OCI-LY1 (cell line): Measurements from ENCODE around the gene SLC47A2.

ENCODE experiments used
- H2AFZ ChIP-seq: fragments of 200-600 bp; sonication (generic), shearing (Covaris generic); 2 replicates; pipeline ENCODE4 v1.6.0; 2014; ENCODE audit warnings: antibody characterized with exemption, mild to moderate bottlenecking, low read length
- H3F3A ChIP-seq: fragments of 200-600 bp; sonication (generic), shearing (Covaris generic); 2 replicates; pipeline ENCODE4 v1.6.0; 2014; ENCODE audit warnings: mild to moderate bottlenecking, antibody characterized with exemption, low read length, moderate library complexity; ENCODE audit not compliant: insufficient read depth
- H3K27ac ChIP-seq: fragments of 200-600 bp; sonication (generic); 2 replicates; pipeline ENCODE4 v1.5.1; 2014; ENCODE audit warnings: low read length, mixed run types, mild to moderate bottlenecking, low read depth; ENCODE audit not compliant: poor library complexity, severe bottlenecking
- H3K27me3 ChIP-seq: fragments of 200-600 bp; sonication (generic); 2 replicates; pipeline ENCODE4 v1.6.0; 2014; ENCODE audit warnings: antibody characterized with exemption, mild to moderate bottlenecking, low read length, moderate library complexity; ENCODE audit not compliant: insufficient read depth
- H3K36me3 ChIP-seq: fragments of 200-600 bp; sonication (generic); 2 replicates; pipeline ENCODE4 v1.6.1; 2014; ENCODE audit warnings: mild to moderate bottlenecking, antibody characterized with exemption, low read length, moderate library complexity, mixed read lengths; ENCODE audit not compliant: insufficient read depth
- H3K4me1 ChIP-seq: fragments of 200-600 bp; sonication (generic); 2 replicates; pipeline ENCODE4 v1.5.1; 2014; ENCODE audit warnings: mild to moderate bottlenecking, low read length, moderate library complexity; ENCODE audit not compliant: insufficient read depth, severe bottlenecking
- H3K4me2 ChIP-seq: fragments of 200-600 bp; sonication (generic), shearing (Covaris generic); 2 replicates; pipeline ENCODE4 v1.6.1; 2014; ENCODE audit warnings: low read length
- H3K4me3 ChIP-seq: fragments of 200-600 bp; sonication (generic); 2 replicates; pipeline ENCODE4 v1.5.1; 2014; ENCODE audit warnings: low read length, low read depth, mild to moderate bottlenecking, mixed read lengths; ENCODE audit not compliant: poor library complexity, severe bottlenecking
- H3K79me2 ChIP-seq: fragments of 200-600 bp; shearing (Covaris generic); 2 replicates; pipeline ENCODE4 v1.6.1; 2016; ENCODE audit warnings: mixed run types, low read length, mixed read lengths; ENCODE audit not compliant: insufficient read depth
- H3K9ac ChIP-seq: fragments of 200-600 bp; sonication (generic), shearing (Covaris generic); 2 replicates; pipeline ENCODE4 v1.6.1; 2014; ENCODE audit warnings: mild to moderate bottlenecking, low read length, mixed read lengths
- H3K9me2 ChIP-seq: fragments of 200-600 bp; sonication (generic), shearing (Covaris generic); 2 replicates; pipeline ENCODE4 v1.6.1; 2014; ENCODE audit warnings: low read depth, mild to moderate bottlenecking, low read length, mixed read lengths
- H3K9me3 ChIP-seq: fragments of 200-600 bp; shearing (Covaris generic); 2 replicates; pipeline ENCODE4 v1.6.1; 2014; ENCODE audit warnings: low read length, mixed read lengths
- H4K20me1 ChIP-seq: fragments of 200-600 bp; sonication (generic), shearing (Covaris generic); 2 replicates; pipeline ENCODE4 v1.6.0; 2016; ENCODE audit warnings: mild to moderate bottlenecking, low read length; ENCODE audit not compliant: insufficient read depth
- CTCF ChIP-seq: fragments of 200-600 bp; sonication (generic), shearing (Covaris generic); IDR thresholded peaks from 2 replicates; pipeline ENCODE4 v1.5.1; 2017; ENCODE audit warnings: mild to moderate bottlenecking, antibody characterized with exemption, low read length, moderate library complexity, mixed read lengths
- EZH2 ChIP-seq: fragments of 200-600 bp; sonication (generic), shearing (Covaris generic); IDR thresholded peaks from 2 replicates; pipeline ENCODE4 v1.8.0; 2017; ENCODE audit warnings: borderline replicate concordance, mixed run types, mild to moderate bottlenecking, antibody characterized with exemption, low read length, moderate library complexity, mixed read lengths

Gene SLC47A2

DNA sequence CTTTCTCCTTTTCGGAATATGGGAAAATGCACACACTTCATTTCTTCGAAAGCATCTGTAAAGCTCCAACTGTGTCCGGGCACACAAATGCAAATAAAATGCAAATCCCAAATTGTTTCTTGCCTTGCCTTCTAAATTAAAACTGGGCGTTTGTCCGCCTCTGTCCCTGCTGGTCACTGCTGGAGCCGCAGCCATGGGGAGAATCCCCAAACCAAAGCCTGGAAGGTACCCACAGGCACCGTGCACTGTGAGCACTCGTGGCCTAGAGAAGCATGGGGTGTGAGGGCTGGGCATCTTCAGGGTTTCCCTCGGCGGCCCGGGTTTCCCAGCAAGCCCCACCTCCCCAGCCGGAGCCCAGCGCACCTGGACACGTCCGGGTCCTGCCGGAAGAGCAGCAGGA is 2.9 kb downstream of the SLC47A2 start:
- Histone ChIP-seq H4K20me1 (no peaks in the 10 kb centered on the region), H3K79me2 (no peaks in the 10 kb centered on the region), H2AFZ (no peak overlapping the region), H3K4me2 (no peak overlapping the region), H3K27me3 (no peaks in the 10 kb centered on the region), H3K9ac (no peak overlapping the region), H3K27ac (no peak overlapping the region), H3K9me3 (no peaks in the 10 kb centered on the region), H3K36me3 (no peaks in the 10 kb centered on the region), H3K9me2 (no peaks in the 10 kb centered on the region), H3K4me3 (no peak overlapping the region), H3F3A (no peaks in the 10 kb centered on the region), H3K4me1 (no peaks in the 10 kb centered on the region)
- TF ChIP-seq EZH2 = no peak
- TF ChIP-seq CTCF = no peak

DNA sequence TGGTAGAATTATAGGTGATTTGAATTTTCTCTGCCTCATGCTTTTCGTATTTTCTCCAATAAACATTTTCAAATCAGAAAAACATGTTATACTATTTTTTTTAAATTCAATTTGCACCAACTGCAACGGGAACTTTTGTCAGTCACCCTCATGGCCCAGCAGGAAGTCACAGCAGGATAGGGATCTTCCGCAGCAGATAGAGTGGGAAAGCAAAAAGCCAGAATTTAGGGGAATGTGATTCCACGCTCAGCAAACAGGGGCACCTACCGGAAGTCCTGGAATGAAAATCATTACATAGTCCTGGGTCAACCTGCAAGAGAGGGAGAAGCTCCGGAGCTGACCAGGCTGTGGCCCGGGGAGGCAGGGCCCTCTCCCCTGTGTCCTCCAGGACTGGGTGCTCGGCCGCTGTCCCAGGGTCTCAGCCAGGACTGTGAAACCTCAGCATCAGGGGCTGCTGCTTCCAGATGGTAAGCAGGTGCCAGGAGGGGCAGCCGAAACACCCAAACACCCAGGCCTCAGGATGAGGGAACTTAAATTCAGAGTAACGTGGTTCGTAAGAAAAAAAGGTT is 3.9 kb downstream of the SLC47A2 start:
- no peaks in the 10 kb centered on the region for H4K20me1 ChIP-seq
- H3K9me2 ChIP-seq = no peaks in the 10 kb centered on the region
- H3K27me3 ChIP-seq = no peaks in the 10 kb centered on the region
- H3K9ac ChIP-seq = no peak overlapping the region
- no peaks in the 10 kb centered on the region for H3K36me3 ChIP-seq
- H3K79me2 ChIP-seq = no peaks in the 10 kb centered on the region
- no peaks in the 10 kb centered on the region for H3F3A ChIP-seq
- H3K27ac ChIP-seq = no peak overlapping the region
- no peak overlapping the region for H3K4me2 ChIP-seq
- no peak overlapping the region for H3K4me3 ChIP-seq
- no peaks in the 10 kb centered on the region for H3K4me1 ChIP-seq
- no peak overlapping the region for H2AFZ ChIP-seq
- H3K9me3 ChIP-seq = no peaks in the 10 kb centered on the region
- TF ChIP-seq EZH2 (no peak), CTCF (no peak)

GRCh38 chr17:19709841-19710240 is 6.5 kb downstream of the SLC47A2 start:
- no peak overlapping the region for H3K9ac ChIP-seq
- H3K9me2 ChIP-seq = no peaks in the 10 kb centered on the region
- H2AFZ ChIP-seq = no peak overlapping the region
- no peaks in the 10 kb centered on the region for H3K36me3 ChIP-seq
- H3K4me1 ChIP-seq = no peaks in the 10 kb centered on the region
- H3K79me2 ChIP-seq = no peaks in the 10 kb centered on the region
- TF ChIP-seq EZH2 (no peak), CTCF (no peak)
- no peak overlapping the region for H3K4me2 ChIP-seq
- no peak overlapping the region for H3K27ac ChIP-seq
- H3K27me3 ChIP-seq = no peaks in the 10 kb centered on the region
- H3F3A ChIP-seq = no peaks in the 10 kb centered on the region
- no peaks in the 10 kb centered on the region for H3K9me3 ChIP-seq
- no peak overlapping the region for H3K4me3 ChIP-seq
- no peaks in the 10 kb centered on the region for H4K20me1 ChIP-seq
